Right ventricle myocardium inferior (tissue), 1 donor: ENCODE measurements around the gene NSDHL. TPM values are rescaled to one million over a fixed set of nuclear protein-coding genes. Genes with fewer than 3 reads are reported as not detected.

Source experiments
- ATAC-seq: fragments of 200-7000 bp; cut with Tn5 transposase; one replicate; pipeline ENCODE4 v1.9.1; 2020; ENCODE audit warnings: mild to moderate bottlenecking, moderate library complexity
- DNase-seq: peaks from one replicate; pipeline ENCODE4 v3.0.0; 2021; ENCODE audit errors: missing footprints
- intact Hi-C: fragments of 100-400 bp; cut with DNase I; formaldehyde crosslinking; loops from one replicate; pipeline ENCODE4 v1.11.0; 2022
- total RNA-seq: library from RNA; stranded (reverse); fragmentation: NEBNext Ultra II Directional; extraction: Animal tissue kit (Norgen Biotek cat#: 25700); gene quantifications from one replicate; pipeline ENCODE4 v1.2.1, GENCODE V29; 2021
- donor health status: DM: no; HTN: yes; CAD: no; lungs with severe emphysema.

The NSDHL gene
- total RNA-seq, 1 donor from 2014 or later, result 23.4 TPM

- ATAC-seq, result no peak
- no peak for DNase-seq
- intact Hi-C loops, result no loop called here
These were observed 53.3 kb downstream of the NSDHL start for GRCh38 chrX:152884171-152884570.

- intact Hi-C loops, result no loop called here
- DNase-seq, result no peak
- ATAC-seq, result no peak
These were observed 55.9 kb downstream of the NSDHL start for GRCh38 chrX:152886716-152887115.

- intact Hi-C loops, result no loop called here
- ATAC-seq, result no peak
- DNase-seq, result no peak
These were observed 61.6 kb downstream of the NSDHL start for GRCh38 chrX:152892499-152892898.

- intact Hi-C loops, result no loop called here
- DNase-seq, result no peak
- ATAC-seq, result no peak
These were observed 62.4 kb downstream of the NSDHL start for GRCh38 chrX:152892999-152893891.

- no peak for DNase-seq
- intact Hi-C loops, result no loop called here
- no peak for ATAC-seq
These were observed 63.2 kb downstream of the NSDHL start for GRCh38 chrX:152893980-152894610.

GRCh38 chrX:152895121-152895520, 64.3 kb downstream of the NSDHL start:
- DNase-seq (no peak), ATAC-seq (no peak)
- intact Hi-C loops, result no loop called here

- ATAC-seq (no peak), DNase-seq (no peak)
- intact Hi-C loops, result no loop called here
These were observed 65.0 kb downstream of the NSDHL start for GRCh38 chrX:152895724-152896420.

- no peak for ATAC-seq
- intact Hi-C loops, result no loop called here
- DNase-seq, result no peak
These were observed 65.6 kb downstream of the NSDHL start for GRCh38 chrX:152896450-152896849.

- no peak for DNase-seq
- ATAC-seq, result no peak
- intact Hi-C loops, result no loop called here
These were observed 66.6 kb downstream of the NSDHL start, which contains the start of gene ZNF185 for GRCh38 chrX:152897222-152898131. TSS of gene ZNF185 (plus strand) at chrX:152898067. CDS start at chrX:152914490, 16,423 bp downstream.

GRCh38 chrX:152898442-152898841, 67.6 kb downstream of the NSDHL start:
- intact Hi-C loops, result no loop called here
- no peak for DNase-seq
- no peak for ATAC-seq

GRCh38 chrX:152899111-152899873, 68.4 kb downstream of the NSDHL start:
- DNase-seq (no peak), ATAC-seq (no peak)
- intact Hi-C loops, result no loop called here

- ATAC-seq, result no peak
- intact Hi-C loops, result no loop called here
These were observed 69.2 kb downstream of the NSDHL start for GRCh38 chrX:152899874-152900719.

GRCh38 chrX:152900937-152901445, 70.1 kb downstream of the NSDHL start:
- ATAC-seq (no peak), DNase-seq (no peak)
- intact Hi-C loops, result no loop called here

More at GRCh38 chrX:152899874-152900719, 69.2 kb downstream of the NSDHL start:
- DNase-seq, result no peak

- DNase-seq (no peak), ATAC-seq (no peak)
- intact Hi-C loops, result no loop called here
These were observed 71.1 kb downstream of the NSDHL start for GRCh38 chrX:152901816-152902501.

- no peak for DNase-seq
- intact Hi-C loops, result no loop called here
- ATAC-seq, result no peak
These were observed 71.6 kb downstream of the NSDHL start for GRCh38 chrX:152902502-152902820.

- no peak for ATAC-seq
- intact Hi-C loops, result no loop called here
- no peak for DNase-seq
These were observed 72.7 kb downstream of the NSDHL start for GRCh38 chrX:152903589-152903988.
